ENCODE results near the gene PPIF.

Gene PPIF

DNA sequence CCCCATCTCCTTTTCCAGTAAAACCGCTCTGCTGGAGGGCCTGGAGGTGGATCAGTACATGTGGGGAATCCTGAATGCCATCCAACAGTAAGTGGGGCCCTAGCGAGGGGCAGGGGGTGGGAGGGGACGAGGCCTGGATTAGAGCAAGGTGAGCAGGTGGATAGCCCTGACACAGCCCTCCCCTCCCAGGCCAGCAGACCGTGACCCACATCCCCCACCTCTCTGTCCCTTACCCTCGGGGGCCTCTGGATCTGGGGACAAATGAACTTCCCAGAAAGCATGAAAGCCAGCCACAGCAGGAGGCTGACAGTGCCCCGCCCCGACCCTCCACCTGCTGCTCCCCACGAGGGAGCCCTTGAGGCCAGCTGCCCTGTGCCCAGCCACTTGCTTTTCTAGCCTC lies 41.8 kb upstream of the PPIF start:
- no peak overlapping the region for H3K14ac ChIP-seq (ENCODE audit: low read length in 2 of 2)
- H3K27ac ChIP-seq (ENCODE audit: low read length, poor library complexity, severe bottlenecking): no peak overlapping the region
- H4K91ac ChIP-seq (ENCODE audit: low read length): no peak overlapping the region
- peaks cover 42% of the 10 kb centered on the region for H3K79me1 ChIP-seq (replicated peaks; ENCODE audit: low read length, poor library complexity, severe bottlenecking)
- H3K27me3 ChIP-seq (ENCODE audit: control insufficient read depth in 1 of 2, insufficient read depth in 1 of 2, low read length in 2 of 2): no peaks in the 10 kb centered on the region
- no peak overlapping the region for H4K8ac ChIP-seq (ENCODE audit: low read length)
- 84% methylated on average over 4 of the region's 8 CpGs for WGBS
- peaks cover 7% of the 10 kb centered on the region for H3K4me1 ChIP-seq (ENCODE audit: control insufficient read depth, insufficient read depth, low read depth, low read length)
- no peak overlapping the region for H2AK5ac ChIP-seq (ENCODE audit: low read length, severe bottlenecking)
- H3K4me3 ChIP-seq (ENCODE audit: insufficient read depth in 1 of 2, low read depth in 1 of 2, low read length in 2 of 2): no peak overlapping the region
- H3K9me3 ChIP-seq (ENCODE audit: control insufficient read depth, low read length): no peaks in the 10 kb centered on the region
- H2BK15ac ChIP-seq (ENCODE audit: low read depth, poor library complexity, severe bottlenecking): no peak overlapping the region
- H3K23ac ChIP-seq (ENCODE audit: low read length in 2 of 2): no peak overlapping the region
- DNase-seq: no peak
- no peak overlapping the region for H2BK120ac ChIP-seq (ENCODE audit: low read depth, low read length)
- no peak overlapping the region for H3K4ac ChIP-seq (ENCODE audit: low read depth in 1 of 2, low read length in 2 of 2)
- H2BK5ac ChIP-seq (ENCODE audit: low read depth, low read length, poor library complexity, severe bottlenecking): no peak overlapping the region
- no peak overlapping the region for H3K4me2 ChIP-seq (ENCODE audit: low read length, poor library complexity, severe bottlenecking)
- no peak overlapping the region for H3K18ac ChIP-seq (ENCODE audit: low read depth in 1 of 2, low read length in 2 of 2)
- H2BK12ac ChIP-seq (ENCODE audit: low read length in 2 of 2): no peak overlapping the region
- H3K36me3 ChIP-seq (ENCODE audit: control insufficient read depth in 1 of 2, insufficient read depth in 2 of 2, low read depth in 1 of 2, low read length in 2 of 2): peaks cover 96 to 99% of the 10 kb centered on the region in 2 experiments
- H3K9ac ChIP-seq (ENCODE audit: low read length): no peak overlapping the region
- H2AFZ ChIP-seq (ENCODE audit: low read depth, low read length): no peak overlapping the region

GRCh38 chr10:79305988-79306387 lies 41.3 kb upstream of the PPIF start:
- Histone ChIP-seq H3K4me3 (ENCODE audit: insufficient read depth in 1 of 2, low read depth in 1 of 2, low read length in 2 of 2) (no peak overlapping the region), H3K79me1 (replicated peaks; ENCODE audit: low read length, poor library complexity, severe bottlenecking) (peaks cover 39% of the 10 kb centered on the region), H3K27me3 (ENCODE audit: control insufficient read depth in 1 of 2, insufficient read depth in 1 of 2, low read length in 2 of 2) (no peaks in the 10 kb centered on the region), H4K8ac (ENCODE audit: low read length) (no peak overlapping the region), H2BK12ac (ENCODE audit: low read length in 2 of 2) (no peak overlapping the region), H3K23ac (ENCODE audit: low read length in 2 of 2) (no peak overlapping the region), H2BK15ac (ENCODE audit: low read depth, poor library complexity, severe bottlenecking) (no peak overlapping the region), H2BK5ac (ENCODE audit: low read depth, low read length, poor library complexity, severe bottlenecking) (no peak overlapping the region), H3K18ac (ENCODE audit: low read depth in 1 of 2, low read length in 2 of 2) (no peak overlapping the region), H3K14ac (ENCODE audit: low read length in 2 of 2) (no peak overlapping the region), H3K4me2 (ENCODE audit: low read length, poor library complexity, severe bottlenecking) (no peak overlapping the region), H2AK5ac (ENCODE audit: low read length, severe bottlenecking) (no peak overlapping the region), H3K9me3 (ENCODE audit: control insufficient read depth, low read length) (no peaks in the 10 kb centered on the region), H3K36me3 (ENCODE audit: control insufficient read depth in 1 of 2, insufficient read depth in 2 of 2, low read depth in 1 of 2, low read length in 2 of 2) (peaks cover 96 to 99% of the 10 kb centered on the region in 2 experiments), H2AFZ (ENCODE audit: low read depth, low read length) (no peak overlapping the region), H3K9ac (ENCODE audit: low read length) (no peak overlapping the region), H2BK120ac (ENCODE audit: low read depth, low read length) (no peak overlapping the region), H3K4ac (ENCODE audit: low read depth in 1 of 2, low read length in 2 of 2) (no peak overlapping the region), H3K27ac (ENCODE audit: low read length, poor library complexity, severe bottlenecking) (no peak overlapping the region), H3K4me1 (ENCODE audit: control insufficient read depth, insufficient read depth, low read depth, low read length) (peaks cover 4% of the 10 kb centered on the region), H4K91ac (ENCODE audit: low read length) (no peak overlapping the region)
- WGBS: over 99% methylated on average over 11 of the region's 15 CpGs
- DNase-seq: no peak

DNA sequence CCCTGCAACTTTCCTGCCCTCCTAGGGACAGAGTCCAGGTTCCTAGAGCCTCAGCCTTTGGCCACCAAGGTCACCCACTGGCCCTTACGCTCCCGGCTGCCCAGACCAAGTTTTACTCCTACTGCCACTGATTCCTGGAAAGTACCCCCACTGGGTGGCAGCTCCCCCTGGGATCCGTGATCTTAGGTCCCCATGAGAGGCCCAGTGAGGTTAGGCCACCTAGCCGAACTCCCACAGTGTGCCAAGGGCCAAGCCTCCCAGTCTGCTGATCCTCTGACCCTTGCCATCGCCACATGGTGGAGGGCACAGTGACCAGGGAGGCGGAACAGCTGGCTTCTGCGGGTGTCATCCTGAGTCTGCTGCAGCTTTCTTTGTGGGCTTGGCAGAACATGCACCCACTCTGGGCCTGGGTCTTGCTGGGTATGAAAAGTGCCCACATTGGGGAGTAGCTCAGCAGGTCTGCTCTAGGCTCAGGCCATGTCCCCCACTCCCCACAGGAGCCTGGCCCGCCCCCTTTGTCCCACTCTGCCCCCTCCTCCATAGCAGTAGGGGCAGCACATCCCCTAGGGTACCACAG lies 40.5 kb upstream of the PPIF start:
- Histone ChIP-seq H3K79me1 (replicated peaks; ENCODE audit: low read length, poor library complexity, severe bottlenecking) (peaks cover 34% of the 10 kb centered on the region), H3K9me3 (ENCODE audit: control insufficient read depth, low read length) (no peaks in the 10 kb centered on the region), H3K27me3 (ENCODE audit: control insufficient read depth in 1 of 2, insufficient read depth in 1 of 2, low read length in 2 of 2) (no peaks in the 10 kb centered on the region), H2BK5ac (ENCODE audit: low read depth, low read length, poor library complexity, severe bottlenecking) (no peak overlapping the region), H3K9ac (ENCODE audit: low read length) (no peak overlapping the region), H4K91ac (ENCODE audit: low read length) (no peak overlapping the region), H3K36me3 (ENCODE audit: control insufficient read depth in 1 of 2, insufficient read depth in 2 of 2, low read depth in 1 of 2, low read length in 2 of 2) (peaks cover 95 to 99% of the 10 kb centered on the region in 2 experiments), H2AFZ (ENCODE audit: low read depth, low read length) (no peak overlapping the region), H3K14ac (ENCODE audit: low read length in 2 of 2) (no peak overlapping the region), H3K4me1 (ENCODE audit: control insufficient read depth, insufficient read depth, low read depth, low read length) (peaks cover 2% of the 10 kb centered on the region), H4K8ac (ENCODE audit: low read length) (no peak overlapping the region), H2BK120ac (ENCODE audit: low read depth, low read length) (no peak overlapping the region), H3K27ac (ENCODE audit: low read length, poor library complexity, severe bottlenecking) (no peak overlapping the region), H3K4ac (ENCODE audit: low read depth in 1 of 2, low read length in 2 of 2) (no peak overlapping the region), H3K4me3 (ENCODE audit: insufficient read depth in 1 of 2, low read depth in 1 of 2, low read length in 2 of 2) (no peak overlapping the region), H2BK12ac (ENCODE audit: low read length in 2 of 2) (no peak overlapping the region), H3K4me2 (ENCODE audit: low read length, poor library complexity, severe bottlenecking) (no peak overlapping the region), H2BK15ac (ENCODE audit: low read depth, poor library complexity, severe bottlenecking) (no peak overlapping the region), H2AK5ac (ENCODE audit: low read length, severe bottlenecking) (no peak overlapping the region), H3K18ac (ENCODE audit: low read depth in 1 of 2, low read length in 2 of 2) (no peak overlapping the region), H3K23ac (ENCODE audit: low read length in 2 of 2) (peak overlapping the region in 1 of 2 experiments; percentile 34)
- 95% methylated on average over 8 of the region's 8 CpGs for WGBS
- no peak for DNase-seq

- H3K18ac ChIP-seq (ENCODE audit: low read depth in 1 of 2, low read length in 2 of 2): no peak overlapping the region
- no peak for DNase-seq
- H3K79me1 ChIP-seq (replicated peaks; ENCODE audit: low read length, poor library complexity, severe bottlenecking): peaks cover 30% of the 10 kb centered on the region
- H4K91ac ChIP-seq (ENCODE audit: low read length): no peak overlapping the region
- no peak overlapping the region for H3K14ac ChIP-seq (ENCODE audit: low read length in 2 of 2)
- no peak overlapping the region for H3K4me3 ChIP-seq (ENCODE audit: insufficient read depth in 1 of 2, low read depth in 1 of 2, low read length in 2 of 2)
- H2AK5ac ChIP-seq (ENCODE audit: low read length, severe bottlenecking): no peak overlapping the region
- no peak overlapping the region for H4K8ac ChIP-seq (ENCODE audit: low read length)
- H3K27ac ChIP-seq (ENCODE audit: low read length, poor library complexity, severe bottlenecking): no peak overlapping the region
- H2BK120ac ChIP-seq (ENCODE audit: low read depth, low read length): no peak overlapping the region
- no peaks in the 10 kb centered on the region for H3K27me3 ChIP-seq (ENCODE audit: control insufficient read depth in 1 of 2, insufficient read depth in 1 of 2, low read length in 2 of 2)
- H3K36me3 ChIP-seq (ENCODE audit: control insufficient read depth in 1 of 2, insufficient read depth in 2 of 2, low read depth in 1 of 2, low read length in 2 of 2): peaks cover 98 to 100% of the 10 kb centered on the region in 2 experiments
- H3K4me1 ChIP-seq (ENCODE audit: control insufficient read depth, insufficient read depth, low read depth, low read length): peaks cover 2% of the 10 kb centered on the region
- no peak overlapping the region for H3K4me2 ChIP-seq (ENCODE audit: low read length, poor library complexity, severe bottlenecking)
- H3K9me3 ChIP-seq (ENCODE audit: control insufficient read depth, low read length): no peaks in the 10 kb centered on the region
- H3K4ac ChIP-seq (ENCODE audit: low read depth in 1 of 2, low read length in 2 of 2): no peak overlapping the region
- H2AFZ ChIP-seq (ENCODE audit: low read depth, low read length): no peak overlapping the region
- H2BK5ac ChIP-seq (ENCODE audit: low read depth, low read length, poor library complexity, severe bottlenecking): no peak overlapping the region
- H3K9ac ChIP-seq (ENCODE audit: low read length): no peak overlapping the region
- H2BK12ac ChIP-seq (ENCODE audit: low read length in 2 of 2): no peak overlapping the region
- no peak overlapping the region for H3K23ac ChIP-seq (ENCODE audit: low read length in 2 of 2)
- no peak overlapping the region for H2BK15ac ChIP-seq (ENCODE audit: low read depth, poor library complexity, severe bottlenecking)
- 88% methylated on average over 7 of the region's 7 CpGs for WGBS
Observed at GRCh38 chr10:79308016-79308415, 39.3 kb upstream of the PPIF start.
